RCC 7860 (cell line): Measurements from ENCODE around the gene SF3B1.
"Not testable (repeated sequence)": the region's sequence is repeated elsewhere in the genome, so short reads cannot be mapped to it uniquely, and the experiment has no call there.

ENCODE experiments used
- DNase-seq: peaks from one replicate; pipeline ENCODE4 v3.0.0-alpha.2; 2015; ENCODE audit warnings: low spot score
- FAIRE-seq: peaks from 2 replicates; lab custom pipeline; 2012; peaks lifted over from hg19 to GRCh38; lab: Jason Lieb, UNC

Gene SF3B1

DNA sequence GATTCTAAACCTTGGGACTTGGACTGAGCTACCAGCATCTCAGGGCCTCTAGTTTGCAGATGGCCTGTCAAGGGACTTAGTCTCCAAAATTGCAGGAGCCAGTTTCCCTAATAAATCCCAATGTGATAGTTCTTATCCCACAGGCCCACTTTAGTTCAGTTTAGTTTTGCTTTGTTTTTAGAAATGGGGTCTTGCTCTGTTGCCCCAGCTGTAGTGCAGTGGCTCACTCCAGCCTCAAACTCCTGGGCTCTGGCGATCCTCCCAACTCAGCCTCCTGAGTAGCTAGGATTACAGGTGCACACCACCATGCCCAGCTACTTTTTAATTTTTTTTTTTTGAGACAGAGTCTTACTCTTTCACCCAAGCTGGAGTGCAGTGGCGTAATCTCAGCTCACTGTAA is 2.6 kb upstream of the SF3B1 start:
- DNase-seq = no peak
- no peak for FAIRE-seq

DNA sequence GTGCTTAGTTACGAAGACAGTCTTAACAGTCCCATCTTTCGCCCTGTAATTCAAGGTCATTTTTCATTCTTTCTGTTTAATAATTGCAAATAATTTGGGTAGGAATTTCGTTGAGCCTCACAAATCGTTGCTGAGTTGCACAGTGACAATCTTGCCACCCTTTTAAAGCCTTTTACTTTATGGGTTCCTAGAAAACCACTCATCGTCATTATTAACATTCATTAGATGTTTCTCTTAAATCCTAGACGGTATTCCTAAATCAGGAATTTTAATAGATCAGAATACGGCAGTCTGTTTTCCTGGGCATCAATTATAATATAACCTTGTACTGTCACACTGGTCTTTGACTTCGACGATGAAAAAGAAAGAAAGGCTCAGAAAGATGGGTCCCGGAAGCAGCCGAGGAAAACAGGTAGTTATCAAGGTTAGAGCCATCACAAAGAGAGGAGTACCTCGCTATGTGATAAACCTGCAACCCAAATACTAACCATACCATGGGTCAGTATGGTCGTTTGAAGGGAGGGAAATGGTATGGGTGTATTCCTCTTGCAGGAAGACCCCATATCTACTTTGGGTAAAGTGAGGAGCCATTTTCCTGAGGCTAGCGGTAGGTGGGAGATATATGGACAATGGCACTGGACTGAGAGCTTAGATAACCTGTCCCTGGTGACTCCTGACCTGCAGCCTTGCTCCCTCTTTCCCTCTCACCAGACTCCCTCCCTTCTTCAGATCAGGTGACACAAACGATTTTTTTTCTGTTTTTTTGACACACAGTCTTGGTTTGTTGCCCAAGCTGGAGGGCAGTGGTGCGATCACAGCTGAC is 981 bp upstream of the SF3B1 start:
- DNase-seq (no peak), FAIRE-seq (no peak)

DNA sequence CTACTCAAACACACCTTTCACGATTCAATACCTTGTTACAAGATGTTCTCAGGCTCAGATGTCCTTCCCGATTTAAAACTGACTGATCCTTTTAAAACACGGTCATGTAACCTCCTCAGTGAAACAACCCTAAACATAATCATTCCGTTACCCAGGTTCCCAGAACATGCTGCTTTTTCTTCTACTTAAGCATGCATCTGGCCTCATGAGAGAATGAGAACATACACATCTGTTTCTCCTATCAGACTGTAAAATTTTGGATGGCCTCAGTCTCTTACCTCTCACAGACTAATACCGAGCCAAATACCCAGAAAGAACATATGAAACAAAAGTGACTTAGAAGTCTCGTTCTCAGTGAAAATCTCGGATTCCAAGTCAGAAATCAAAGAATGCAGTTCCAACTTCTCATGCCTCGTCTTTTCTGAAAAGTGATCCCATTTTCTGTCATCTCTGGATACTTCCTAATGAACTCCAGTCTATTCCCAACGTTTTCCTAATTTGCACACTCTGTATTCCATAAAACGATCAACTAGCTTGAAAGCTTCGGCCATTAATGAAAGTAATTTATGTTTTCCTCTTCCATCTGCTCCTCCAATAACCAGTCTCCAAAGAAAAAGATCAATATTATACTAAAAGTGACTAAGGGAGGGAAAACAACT is 919 bp downstream of the SF3B1 start:
- DNase-seq = no peak
- no peak for FAIRE-seq

DNA sequence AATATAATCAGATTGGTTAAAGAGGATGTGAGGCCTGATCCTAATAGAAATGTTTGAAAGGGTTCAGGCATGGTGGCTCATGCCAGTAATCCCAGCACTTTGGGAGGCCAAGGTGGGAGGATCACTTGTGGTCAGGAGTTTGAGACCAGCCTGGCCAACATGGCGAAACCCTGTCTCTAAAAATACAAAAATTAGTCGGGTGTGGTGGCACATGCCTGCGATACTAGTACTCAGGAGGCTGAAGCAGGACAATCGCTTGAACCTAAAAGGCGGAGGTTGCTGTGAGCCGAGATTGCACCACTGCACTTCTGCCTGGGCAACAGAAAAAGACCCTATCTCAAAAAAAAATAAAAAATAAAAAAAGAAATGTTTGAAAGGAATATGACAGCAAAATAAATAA is 2.3 kb downstream of the SF3B1 start:
- not testable (repeated sequence) for DNase-seq, FAIRE-seq

DNA sequence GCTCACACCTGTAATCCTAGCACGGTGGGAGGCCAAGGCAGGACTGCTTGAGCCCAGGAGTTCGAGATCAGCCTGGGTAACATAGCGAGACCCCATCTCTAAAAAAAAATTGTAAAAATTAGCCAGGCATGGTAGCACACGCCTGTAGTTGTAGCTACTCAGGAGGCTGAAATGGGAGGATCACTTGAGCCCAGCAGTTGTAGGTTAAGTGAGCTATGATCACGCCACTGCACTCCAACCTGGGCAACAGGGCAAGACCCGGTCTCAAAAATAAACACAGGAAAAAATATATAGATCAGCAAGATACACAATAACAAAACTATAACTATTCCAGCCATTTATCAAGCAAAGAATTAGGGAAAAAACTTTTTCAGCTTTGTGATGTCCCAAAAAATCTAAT is 3.0 kb downstream of the SF3B1 start:
- FAIRE-seq = no peak

DNA sequence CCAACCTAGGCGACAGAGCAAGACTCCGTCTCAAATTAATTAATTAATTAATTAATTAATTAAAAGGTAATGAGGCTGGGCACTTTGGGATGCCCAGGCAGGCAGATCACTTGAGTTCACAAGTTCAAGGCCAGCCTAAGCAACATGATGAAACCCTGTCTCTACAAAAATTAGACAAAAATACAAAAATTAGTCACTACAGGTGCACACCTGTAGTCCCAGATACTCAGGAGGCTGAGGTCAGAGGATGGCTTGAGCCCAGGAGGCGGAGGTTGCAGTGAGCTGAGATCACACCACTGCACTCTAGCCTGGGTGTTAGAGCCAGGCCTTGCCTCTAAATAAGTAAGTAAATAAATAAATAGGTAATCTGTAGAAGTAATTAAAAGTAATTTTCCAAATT is 6.8 kb downstream of the SF3B1 start:
- DNase-seq = no peak
- FAIRE-seq = no peak

More for the DNA sequence above, 3.0 kb downstream of the SF3B1 start:
- DNase-seq = no peak

DNA sequence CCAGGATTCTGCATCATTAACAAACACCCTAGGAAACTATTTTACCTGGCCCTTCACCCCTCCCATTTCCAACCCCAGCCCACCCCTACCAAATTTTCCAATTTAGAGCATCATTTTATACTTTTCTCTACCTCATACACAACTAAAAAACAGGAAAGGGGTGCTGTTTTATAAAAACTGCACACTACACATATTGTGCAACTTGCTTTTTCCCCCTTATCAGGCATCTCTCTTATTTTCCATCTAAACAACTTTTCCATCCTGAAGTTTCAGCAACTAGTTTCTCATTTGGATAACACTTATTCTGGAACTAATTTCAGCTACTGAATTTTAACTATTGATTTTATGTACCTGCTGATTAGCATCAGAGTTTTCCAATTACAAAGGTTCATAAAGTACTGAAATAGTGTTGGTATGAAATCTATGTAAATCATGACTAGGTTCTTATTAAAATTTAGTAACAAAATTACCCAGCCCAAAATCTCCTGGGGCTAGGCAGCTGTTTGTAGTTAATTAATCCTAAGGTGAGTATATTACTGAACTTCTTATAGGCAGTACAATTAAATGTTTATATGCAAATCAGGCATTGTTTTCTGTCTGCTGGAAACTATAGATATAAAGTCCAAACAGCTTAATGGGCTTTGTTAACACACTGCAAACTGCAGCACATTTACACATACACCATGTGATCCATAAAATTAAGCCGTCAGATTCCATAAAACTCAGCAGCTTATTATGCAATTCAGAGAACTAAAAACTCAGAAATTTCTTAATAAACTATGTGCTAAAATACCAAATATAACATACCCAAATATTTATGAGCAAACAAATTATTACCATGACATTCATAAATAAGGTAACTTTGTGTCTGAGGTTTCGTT is 7.9 kb downstream of the SF3B1 start:
- FAIRE-seq (no peak), DNase-seq (no peak)

DNA sequence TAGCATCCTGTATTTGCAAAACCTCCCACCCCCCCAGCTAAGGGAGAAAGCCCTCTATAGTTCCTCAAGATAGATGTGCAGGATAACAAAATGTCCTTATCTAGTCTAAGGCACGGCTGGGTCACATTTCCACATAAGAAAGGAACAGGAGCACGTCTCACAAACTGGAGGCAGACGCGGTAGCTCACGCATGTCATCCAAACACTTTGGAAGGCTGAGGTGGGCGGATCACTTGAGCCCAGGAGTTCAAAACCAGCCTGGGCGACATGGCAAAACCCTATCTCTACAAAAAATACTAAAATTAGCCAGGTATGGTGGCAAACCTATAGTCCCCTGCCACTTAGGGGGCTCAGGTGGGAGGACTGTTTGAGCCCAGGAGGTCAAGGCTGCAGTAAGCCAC is 9.3 kb downstream of the SF3B1 start:
- FAIRE-seq (no peak), DNase-seq (no peak)

DNA sequence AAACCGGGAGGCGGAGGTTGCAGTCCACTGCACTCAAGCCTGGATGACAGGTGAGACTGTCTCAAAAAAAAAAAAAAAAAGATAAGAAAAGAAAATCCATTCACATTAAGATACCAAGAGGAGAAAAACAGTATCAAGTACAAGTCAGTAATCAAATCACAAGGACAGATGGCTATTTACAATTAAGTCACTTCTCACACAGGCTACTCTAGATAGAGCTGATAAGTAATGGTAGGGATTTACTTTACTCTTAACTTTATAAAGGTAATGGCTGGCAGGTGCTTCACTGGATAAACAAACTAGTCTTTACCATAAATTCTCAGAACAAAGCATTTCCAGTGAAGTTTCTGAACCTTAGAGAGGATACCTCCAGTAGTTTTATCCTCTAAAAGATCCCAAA is 11.5 kb downstream of the SF3B1 start:
- DNase-seq = no peak
- no peak for FAIRE-seq

DNA sequence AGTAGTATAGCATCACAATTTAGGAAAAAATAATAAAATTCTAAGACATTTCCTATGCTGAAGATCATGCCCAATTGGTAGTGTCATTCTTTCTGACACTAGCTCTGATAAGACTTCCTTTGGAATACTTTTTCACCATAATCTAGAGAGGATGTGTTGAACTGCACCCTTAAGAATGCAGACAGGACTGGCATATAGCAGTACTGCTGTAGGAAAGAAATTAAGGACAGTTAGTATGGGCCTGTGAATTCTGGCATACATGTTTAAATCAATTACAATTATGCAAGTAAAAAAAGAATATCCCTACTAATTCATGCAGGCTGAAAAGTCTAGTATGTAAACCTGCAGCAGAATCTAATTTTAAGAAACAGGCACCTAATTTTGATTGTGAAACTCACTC is 15.4 kb downstream of the SF3B1 start:
- DNase-seq (no peak), FAIRE-seq (no peak)

DNA sequence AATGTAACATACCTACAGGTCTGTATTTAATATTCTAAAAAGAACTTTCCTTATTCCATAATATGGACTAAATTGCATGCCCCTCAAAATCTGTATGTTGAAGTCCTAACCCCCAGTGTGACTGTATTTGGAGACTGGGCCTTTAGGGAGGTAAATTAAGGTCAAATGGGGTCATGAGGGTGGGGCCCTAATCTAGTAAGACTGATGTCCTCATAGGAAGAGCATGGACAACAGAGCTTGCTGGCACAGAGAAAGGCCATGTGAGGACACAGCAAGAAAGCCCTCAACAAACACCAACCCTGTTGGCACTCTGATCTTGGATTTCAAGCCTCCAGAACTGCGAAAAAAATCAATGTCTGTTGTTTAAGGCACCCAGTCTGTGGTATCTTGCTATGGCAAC is 18.6 kb downstream of the SF3B1 start:
- no peak for DNase-seq
- FAIRE-seq = no peak

DNA sequence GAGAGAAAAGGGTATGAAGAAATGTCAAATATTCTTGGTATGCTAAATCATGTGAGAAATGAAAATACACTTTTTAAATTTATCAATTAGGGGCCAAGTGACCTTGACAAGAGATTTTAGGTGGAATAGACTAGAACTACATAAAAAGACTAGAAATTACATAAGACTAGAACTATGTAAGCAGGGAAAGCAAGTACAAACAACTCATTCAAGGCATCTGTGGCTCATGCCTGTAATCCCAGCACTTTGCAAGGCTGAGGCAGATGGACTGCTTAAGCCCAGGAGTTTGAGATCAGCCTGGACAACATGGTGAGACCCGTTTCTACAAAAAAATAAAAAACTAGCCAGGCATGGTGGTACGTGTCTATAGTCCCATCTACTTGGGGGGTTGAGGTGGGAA is 20.3 kb downstream of the SF3B1 start:
- FAIRE-seq (no peak), DNase-seq (no peak)

DNA sequence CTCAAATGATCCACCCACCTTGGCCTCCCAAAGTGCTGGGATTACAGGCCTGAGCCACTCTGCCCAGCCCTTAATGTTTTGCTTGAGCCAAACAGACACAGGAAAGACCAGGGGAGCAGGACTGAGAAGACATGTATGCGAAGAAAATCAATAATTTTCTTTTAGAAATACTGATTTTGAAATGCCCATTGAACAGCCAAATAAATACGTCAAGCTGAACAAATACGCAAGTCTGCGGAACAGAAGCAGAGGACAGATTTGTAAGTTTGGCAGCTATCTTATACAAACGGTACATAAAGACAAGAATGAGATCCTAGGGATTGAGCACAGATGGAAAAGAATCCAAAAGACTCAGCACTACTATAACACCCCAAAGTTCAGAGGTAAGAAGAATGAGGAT is 20.8 kb downstream of the SF3B1 start:
- DNase-seq = no peak
- FAIRE-seq = no peak

DNA sequence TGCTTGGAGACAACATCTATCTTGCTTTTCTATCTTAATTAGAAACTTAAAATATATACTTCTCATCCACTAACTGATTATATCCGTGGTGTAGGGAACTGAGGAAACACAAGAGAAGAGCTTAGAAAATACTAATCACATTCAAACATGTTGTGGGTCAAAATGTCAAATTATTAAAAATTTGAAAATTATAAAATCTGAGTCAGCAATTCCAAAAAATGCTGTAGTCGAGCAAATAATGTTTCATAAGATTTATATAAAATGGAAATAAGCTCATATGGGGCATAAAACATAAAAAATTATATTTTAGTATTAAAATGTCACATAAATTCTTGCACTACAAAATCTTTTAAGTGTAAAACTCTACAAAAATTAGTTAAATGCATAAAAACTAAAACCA is 29.2 kb downstream of the SF3B1 start:
- FAIRE-seq = no peak
- DNase-seq = no peak

DNA sequence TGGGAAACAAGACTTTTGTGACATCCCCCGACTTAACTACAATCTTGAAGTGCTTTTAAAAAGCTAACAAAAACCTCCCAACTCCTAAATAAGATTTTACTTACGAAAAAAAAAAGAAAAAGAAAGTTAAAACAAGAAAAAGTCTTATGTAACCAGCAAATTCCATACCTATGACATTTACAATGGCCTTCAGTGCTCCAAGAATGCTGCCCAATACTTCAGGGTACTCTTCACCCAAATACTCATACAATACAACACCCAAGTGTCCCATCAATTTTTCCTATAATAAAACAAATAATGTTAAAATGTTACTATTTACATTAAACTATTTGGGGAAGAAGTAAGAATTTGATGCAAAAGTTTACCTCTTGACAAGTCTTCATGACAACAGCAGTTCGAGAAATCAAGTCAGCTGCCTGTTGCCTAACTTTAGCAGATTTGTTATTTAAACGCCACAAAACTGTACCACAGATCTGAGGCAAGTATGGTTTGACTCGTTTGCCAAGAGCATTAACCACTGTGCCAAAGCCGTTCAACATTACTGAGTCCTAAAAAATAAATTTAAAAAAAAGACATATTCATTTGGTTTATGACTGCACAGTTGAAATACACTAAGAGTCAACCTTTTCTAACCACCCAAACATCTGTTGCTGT is 34.8 kb downstream of the SF3B1 start:
- DNase-seq (no peak), FAIRE-seq (no peak)

DNA sequence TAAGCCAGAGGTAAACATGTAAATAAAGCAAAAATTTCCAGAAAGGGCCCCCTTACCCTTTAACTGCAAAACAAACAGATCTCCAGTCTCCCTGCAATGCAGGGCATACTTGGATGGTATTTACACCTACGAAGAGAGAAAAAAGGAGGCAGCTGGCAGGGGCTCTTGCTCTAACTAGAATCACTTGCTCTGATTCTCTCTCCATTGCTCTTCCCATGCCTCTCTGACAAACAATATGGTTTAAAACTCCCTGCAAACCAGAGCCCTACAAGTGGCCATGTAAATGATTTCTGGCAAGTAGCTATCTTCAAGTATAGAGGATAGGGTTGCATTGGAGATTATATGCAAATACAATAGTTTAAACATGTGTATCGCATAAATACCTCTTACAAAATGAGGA is 35.9 kb downstream of the SF3B1 start:
- FAIRE-seq (no peak), DNase-seq (no peak)

DNA sequence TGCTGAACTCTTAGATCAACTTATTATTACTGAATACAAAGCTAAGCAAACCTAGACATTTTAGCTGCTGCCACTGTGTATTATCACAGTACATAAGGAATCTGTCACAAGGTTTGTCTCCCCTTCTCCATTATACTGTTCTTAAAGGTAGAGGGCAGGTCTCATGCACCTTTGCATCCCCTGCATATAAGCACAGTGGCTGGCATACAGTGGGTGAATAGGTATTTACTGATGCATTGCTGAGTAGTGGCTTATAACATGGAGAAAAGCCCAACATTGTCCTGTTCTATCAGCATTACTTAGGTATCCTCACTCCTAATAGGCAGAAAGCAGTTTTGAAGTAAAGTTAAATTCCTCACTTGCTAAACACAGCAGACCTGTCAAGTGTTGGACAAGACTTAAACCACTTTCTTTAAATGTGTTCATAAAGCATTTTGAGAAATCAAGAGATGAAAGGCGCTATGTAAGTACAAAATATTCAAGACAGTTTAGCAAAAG is 43.6 kb downstream of the SF3B1 start:
- FAIRE-seq (no peak), DNase-seq (no peak)

DNA sequence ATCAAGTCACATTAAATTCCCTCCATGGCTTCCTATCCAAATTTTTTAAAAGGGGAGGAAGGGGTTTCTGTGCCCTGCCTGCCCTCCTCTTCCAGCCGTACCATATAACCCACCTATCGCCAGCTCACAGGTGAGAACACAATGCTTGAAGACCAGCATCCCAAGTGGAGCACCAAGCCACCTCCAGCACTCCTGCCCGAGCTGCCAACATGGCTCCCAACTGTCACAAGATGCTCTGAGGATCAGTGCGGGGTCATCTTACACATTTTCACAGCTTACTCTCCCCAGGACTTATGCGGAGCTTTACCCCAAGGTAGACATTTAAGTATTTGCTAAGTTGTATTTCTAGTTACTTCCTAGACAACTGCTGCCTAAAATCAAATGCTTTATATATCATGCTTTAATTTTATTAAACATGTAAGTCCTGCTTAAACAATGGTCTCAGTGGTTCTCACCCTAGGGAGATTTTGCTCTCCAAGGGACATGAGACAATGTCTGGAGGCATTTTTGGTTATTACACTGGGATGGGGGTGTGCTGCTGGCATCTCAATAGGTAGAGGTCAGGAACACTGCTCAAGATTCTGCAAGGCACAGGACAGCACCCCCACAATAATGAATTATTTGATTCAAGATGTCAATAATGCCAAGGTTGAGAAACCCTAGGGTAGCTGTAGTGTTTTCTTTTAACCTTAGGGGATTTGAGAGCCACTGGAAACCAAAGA is 45.8 kb downstream of the SF3B1 start:
- FAIRE-seq (no peak), DNase-seq (no peak)

DNA sequence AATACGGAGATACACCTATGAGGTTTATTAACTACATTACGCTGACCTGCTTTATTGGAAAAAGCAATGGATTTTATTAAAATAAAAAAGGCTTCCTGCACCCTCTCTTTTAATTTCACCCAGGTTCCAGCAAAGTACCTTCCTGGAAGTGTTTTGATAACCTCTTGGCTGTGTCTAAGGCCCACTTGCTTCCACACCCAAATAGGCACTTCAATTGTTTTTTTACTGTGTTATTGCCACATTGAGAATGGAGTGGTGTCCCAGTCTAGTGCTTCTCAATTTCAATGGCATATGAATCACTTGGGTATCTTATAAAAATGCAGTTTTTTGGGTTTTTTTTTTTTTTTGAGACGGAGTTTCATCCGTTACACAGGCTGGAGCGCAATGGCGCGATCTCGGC is 47.6 kb downstream of the SF3B1 start:
- DNase-seq (no peak), FAIRE-seq (no peak)

DNA sequence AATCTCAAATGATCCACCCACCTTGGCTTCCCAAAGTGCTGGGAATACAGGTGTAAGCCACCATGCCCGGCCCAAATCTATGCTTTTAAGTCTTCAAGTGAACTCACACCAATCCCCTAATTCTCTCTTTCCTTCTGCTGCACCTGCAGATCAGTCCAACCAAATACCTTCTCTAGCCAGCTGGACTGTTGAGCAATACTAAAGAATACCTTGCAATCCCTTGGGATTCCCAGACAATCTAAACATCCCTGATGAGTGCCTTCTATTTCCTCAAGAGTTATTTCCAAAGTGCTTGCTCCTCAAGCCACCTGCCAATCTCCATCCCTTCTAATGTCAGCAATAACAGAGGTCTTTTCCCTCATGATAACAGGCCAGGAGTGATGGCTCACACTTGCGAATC is 48.6 kb downstream of the SF3B1 start:
- FAIRE-seq = no peak
- no peak for DNase-seq
